CD14-positive monocyte (primary cell): ENCODE data around the gene CACUL1. TPM values are rescaled to one million over a fixed set of nuclear protein-coding genes. Genes with fewer than 3 reads are reported as not detected.
"Not testable (repeated sequence)": the region's sequence is repeated elsewhere in the genome, so short reads cannot be mapped to it uniquely, and the experiment has no call there.

Experiments
- DNase-seq, 3 donors: peaks; one replicate each; pipeline ENCODE4 v3.0.0-alpha.2; 2011 to 2022
- H2AFZ ChIP-seq: 2 replicates; pipeline ENCODE4 v1.6.0; 2012; ENCODE audit warnings: mild to moderate bottlenecking, low read depth, low read length, inconsistent platforms; ENCODE audit not compliant: insufficient read depth, poor library complexity, severe bottlenecking
- H3K27ac ChIP-seq, 2 donors: 1 replicate in 1 of 2; 2 replicates in 1 of 2; pipeline ENCODE4 v1.5.1; 2012 to 2013; ENCODE audit warnings: low read length in 2 of 2, control low read depth in 1 of 2, inconsistent platforms in 1 of 2, low read depth in 1 of 2, mild to moderate bottlenecking in 1 of 2
- H3K27me3 ChIP-seq, 2 donors: one replicate each; pipeline versions ENCODE4 v1.6.0 to v1.6.1; 2011 to 2013; ENCODE audit warnings: low read length in 2 of 2; ENCODE audit not compliant: control insufficient read depth in 2 of 2, insufficient read depth in 2 of 2
- H3K36me3 ChIP-seq, 2 donors: replicated peaks in 1 of 2; 1 replicate in 1 of 2; 2 replicates in 1 of 2; pipeline versions ENCODE4 v1.5.1 to v1.6.1; 2012 to 2013; ENCODE audit warnings: low read length in 2 of 2, control low read depth in 1 of 2, inconsistent platforms in 1 of 2, mild to moderate bottlenecking in 1 of 2; ENCODE audit not compliant: insufficient read depth in 2 of 2, control insufficient read depth in 1 of 2
- H3K4me1 ChIP-seq, 2 donors: 1 replicate in 1 of 2; 2 replicates in 1 of 2; pipeline versions ENCODE4 v1.5.1 to v1.6.1; 2012 to 2013; ENCODE audit warnings: low read length in 2 of 2, control low read depth in 1 of 2, inconsistent platforms in 1 of 2, mild to moderate bottlenecking in 1 of 2, moderate library complexity in 1 of 2; ENCODE audit not compliant: insufficient read depth in 2 of 2, control insufficient read depth in 1 of 2
- H3K4me2 ChIP-seq: replicated peaks from 2 replicates; pipeline ENCODE3; 2012; ENCODE audit warnings: low read length, moderate library complexity, mild to moderate bottlenecking; ENCODE audit not compliant: poor library complexity, severe bottlenecking; ENCODE audit errors: extremely low read depth
- H3K4me3 ChIP-seq, 3 experiments: fragments of 200-600 bp in 1 of 3; sonication (generic) in 1 of 3; replicated peaks in 1 of 3; 1 replicate in 2 of 3; 2 replicates in 1 of 3; pipeline ENCODE4 v1.5.1; 2011 to 2013; ENCODE audit warnings: low read length in 3 of 3, mild to moderate bottlenecking in 3 of 3, control low read depth in 2 of 3, low read depth in 2 of 3, inconsistent platforms in 1 of 3, moderate library complexity in 1 of 3
- H3K79me2 ChIP-seq: 2 replicates; pipeline ENCODE4 v1.6.0; 2012; ENCODE audit warnings: mild to moderate bottlenecking, control low read depth, inconsistent platforms, low read length, moderate library complexity; ENCODE audit not compliant: insufficient read depth
- H3K9ac ChIP-seq: 2 replicates; pipeline ENCODE4 v1.6.0; 2017; ENCODE audit warnings: low read length, mild to moderate bottlenecking; ENCODE audit not compliant: insufficient read depth, poor library complexity, severe bottlenecking
- H3K9me3 ChIP-seq, 2 donors: replicated peaks in 1 of 2; 1 replicate in 1 of 2; 2 replicates in 1 of 2; pipeline versions ENCODE4 v1.5.1 to v1.6.1; 2012 to 2013; ENCODE audit warnings: low read length in 2 of 2, control low read depth in 1 of 2; ENCODE audit not compliant: control insufficient read depth in 1 of 2, insufficient read depth in 1 of 2
- H4K20me1 ChIP-seq: 2 replicates; pipeline ENCODE4 v1.6.0; 2012; ENCODE audit warnings: mild to moderate bottlenecking, low read length, control low read depth, moderate library complexity; ENCODE audit not compliant: insufficient read depth
- H3K27ac Mint-ChIP-seq, 7 donors: one replicate each; pipeline ENCODE4 v1.8.0; 2020; ENCODE audit warnings: mild to moderate bottlenecking in 7 of 7, mixed read lengths in 7 of 7, moderate library complexity in 6 of 7, inconsistent platforms in 2 of 7
- H3K27me3 Mint-ChIP-seq, 3 donors: one replicate each; pipeline ENCODE4 v1.8.0; 2021 to 2022; ENCODE audit warnings: low read depth in 3 of 3, mild to moderate bottlenecking in 3 of 3, mixed read lengths in 3 of 3, moderate library complexity in 3 of 3, inconsistent platforms in 1 of 3
- H3K36me3 Mint-ChIP-seq, 2 donors: one replicate each; pipeline ENCODE4 v1.8.0; 2020; ENCODE audit warnings: mixed read lengths in 2 of 2, inconsistent platforms in 1 of 2, mild to moderate bottlenecking in 1 of 2
- H3K4me1 Mint-ChIP-seq: one replicate; pipeline ENCODE4 v1.8.0; 2020; ENCODE audit warnings: mild to moderate bottlenecking, mixed read lengths
- H3K4me3 Mint-ChIP-seq, 2 donors: one replicate each; pipeline ENCODE4 v1.8.0; 2020; ENCODE audit warnings: mild to moderate bottlenecking in 2 of 2, mixed read lengths in 2 of 2, moderate library complexity in 1 of 2
- H3K9me3 Mint-ChIP-seq, 7 donors: one replicate each; pipeline ENCODE4 v1.8.0; 2020 to 2022; ENCODE audit warnings: mixed read lengths in 7 of 7, mild to moderate bottlenecking in 6 of 7, moderate library complexity in 6 of 7, inconsistent platforms in 2 of 7
- WGBS: methylation state at CpG from one replicate; pipeline ENCODE4 v1.1.5; 2013; ENCODE audit warnings: missing lambda C conversion rate; ENCODE audit not compliant: insufficient coverage; 5-methylcytosine and 5-hydroxymethylcytosine counted together
- intact Hi-C, 2 donors: fragments of 100-400 bp; cut with micrococcal nuclease; formaldehyde crosslinking; loops; one replicate each; pipeline versions ENCODE4 v1.15.0 to v1.15.1; 2023
- polyA plus RNA-seq, 3 donors: library from polyadenylated mRNA; depleted of rRNA in 1 of 3; unstranded in 2 of 3; stranded (reverse) in 1 of 3; fragments of 300-500 nt in 2 of 3; fragments of >200 nt in 1 of 3; fragmentation: Illumina TruSeq in 2 of 3; gene quantifications; 1 replicate in 2 of 3; 2 replicates in 1 of 3; pipeline ENCODE4 v1.2.3, GENCODE V29; 2012 to 2021
- TF ChIP-seq, protein P1 (sequence below): fragments of 200-600 bp; IDR thresholded peaks from one replicate; pipeline ENCODE4 v1.8.0; 2022; ENCODE audit warnings: antibody characterized with exemption, mild to moderate bottlenecking

CACUL1 gene
- polyA plus RNA-seq, 3 donors, result 18.1 to 50.8 (median 38.8) TPM

DNA sequence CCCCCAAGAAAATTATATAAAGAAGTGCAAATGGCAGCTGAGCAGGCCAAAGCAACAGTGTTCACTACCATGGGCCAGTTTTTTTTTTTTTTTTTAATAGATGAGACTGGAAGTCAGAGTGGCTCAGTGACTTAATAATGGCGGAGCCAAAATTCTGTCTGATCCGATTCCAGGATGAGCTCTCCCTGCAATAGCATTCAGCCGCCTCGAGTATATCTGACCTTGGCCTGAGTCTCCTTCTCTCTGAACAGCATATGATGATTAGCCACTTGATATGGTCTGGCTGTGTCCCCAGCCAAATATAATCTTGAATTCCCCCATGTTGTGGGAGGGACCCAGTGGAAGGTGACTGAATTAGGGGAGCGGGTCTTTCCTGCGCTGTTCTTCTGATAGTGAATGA is 82.6 kb downstream of the CACUL1 start:
- WGBS, result 83% methylated on average over 6 of the region's 6 CpGs
- Histone ChIP-seq H3K9ac (no peak overlapping the region), H2AFZ (no peak overlapping the region), H3K9me3 (no peaks in the 10 kb centered on the region), H3K27me3 (peaks cover 0 to 3% of the 10 kb centered on the region in 2 donors), H3K4me1 (peaks cover 0 to 16% of the 10 kb centered on the region in 2 donors), H3K79me2 (no peaks in the 10 kb centered on the region), H3K4me3 (no peak overlapping the region), H3K27ac (no peak overlapping the region), H4K20me1 (no peaks in the 10 kb centered on the region), H3K4me2 (no peak overlapping the region), H3K36me3 (peaks cover 0 to 9% of the 10 kb centered on the region in 2 donors)
- H3K4me3 Mint-ChIP-seq, result no peak overlapping the region
- H3K27ac Mint-ChIP-seq, result no peak overlapping the region
- intact Hi-C loops, result no loop called here
- no peaks in the 10 kb centered on the region for H3K9me3 Mint-ChIP-seq
- peaks cover 9 to 18% (median 15%) of the 10 kb centered on the region in 3 donors for H3K27me3 Mint-ChIP-seq
- peaks cover 15 to 21% of the 10 kb centered on the region in 2 donors for H3K36me3 Mint-ChIP-seq
- TF ChIP-seq, protein P1, sequence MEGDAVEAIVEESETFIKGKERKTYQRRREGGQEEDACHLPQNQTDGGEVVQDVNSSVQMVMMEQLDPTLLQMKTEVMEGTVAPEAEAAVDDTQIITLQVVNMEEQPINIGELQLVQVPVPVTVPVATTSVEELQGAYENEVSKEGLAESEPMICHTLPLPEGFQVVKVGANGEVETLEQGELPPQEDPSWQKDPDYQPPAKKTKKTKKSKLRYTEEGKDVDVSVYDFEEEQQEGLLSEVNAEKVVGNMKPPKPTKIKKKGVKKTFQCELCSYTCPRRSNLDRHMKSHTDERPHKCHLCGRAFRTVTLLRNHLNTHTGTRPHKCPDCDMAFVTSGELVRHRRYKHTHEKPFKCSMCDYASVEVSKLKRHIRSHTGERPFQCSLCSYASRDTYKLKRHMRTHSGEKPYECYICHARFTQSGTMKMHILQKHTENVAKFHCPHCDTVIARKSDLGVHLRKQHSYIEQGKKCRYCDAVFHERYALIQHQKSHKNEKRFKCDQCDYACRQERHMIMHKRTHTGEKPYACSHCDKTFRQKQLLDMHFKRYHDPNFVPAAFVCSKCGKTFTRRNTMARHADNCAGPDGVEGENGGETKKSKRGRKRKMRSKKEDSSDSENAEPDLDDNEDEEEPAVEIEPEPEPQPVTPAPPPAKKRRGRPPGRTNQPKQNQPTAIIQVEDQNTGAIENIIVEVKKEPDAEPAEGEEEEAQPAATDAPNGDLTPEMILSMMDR, result no peak
- no peak for DNase-seq
- H3K4me1 Mint-ChIP-seq, result peaks cover 16% of the 10 kb centered on the region

DNA sequence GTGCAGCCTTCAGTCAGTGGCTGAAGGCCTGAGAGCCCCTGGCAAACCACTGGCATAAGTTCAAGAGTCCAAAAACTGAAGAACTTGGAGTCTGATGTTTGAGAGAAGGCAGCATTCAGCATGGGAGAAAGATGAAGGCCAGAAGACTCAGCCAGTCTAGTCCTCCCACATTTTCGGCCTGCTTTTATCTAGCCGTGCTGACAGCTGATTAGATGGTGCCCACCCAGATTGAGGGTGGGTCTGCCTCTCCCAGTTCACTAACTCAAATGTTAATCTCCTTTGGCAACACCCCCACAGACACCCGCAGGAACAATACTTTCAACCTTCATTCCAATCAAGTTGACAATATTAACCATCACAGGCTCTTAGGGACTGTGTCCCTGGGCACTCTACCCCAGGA is 83.5 kb downstream of the CACUL1 start:
- H3K4me2 ChIP-seq, DNase-seq, H3K79me2 ChIP-seq, H4K20me1 ChIP-seq, H3K9ac ChIP-seq, H3K4me3 Mint-ChIP-seq, H3K27ac ChIP-seq, H2AFZ ChIP-seq, H3K9me3 ChIP-seq, H3K4me3 ChIP-seq, H3K27me3 ChIP-seq, H3K9me3 Mint-ChIP-seq, H3K36me3 ChIP-seq, intact Hi-C loops: not testable (repeated sequence)
- H3K27me3 Mint-ChIP-seq, result peaks cover 10 to 18% (median 17%) of the 10 kb centered on the region in 3 donors
- 87% methylated on average over 3 of the region's 3 CpGs for WGBS
- H3K4me1 ChIP-seq, result peaks cover 0 to 16% of the 10 kb centered on the region in 2 donors
- peaks cover 16% of the 10 kb centered on the region for H3K4me1 Mint-ChIP-seq
- H3K36me3 Mint-ChIP-seq, result peaks cover 15 to 21% of the 10 kb centered on the region in 2 donors
- H3K27ac Mint-ChIP-seq, result peak overlapping the region in 1 of 7 donors; percentile 38
